HG02938 (cell line): ENCODE results near the gene NDUFB5.

Experiments used
- ATAC-seq: cut with Tn5 transposase; IDR thresholded peaks from one replicate; pipeline ENCODE4 v1.9.1; 2021; ENCODE audit warnings: mild to moderate bottlenecking, moderate library complexity; ENCODE audit not compliant: unreplicated experiment

Gene NDUFB5

DNA sequence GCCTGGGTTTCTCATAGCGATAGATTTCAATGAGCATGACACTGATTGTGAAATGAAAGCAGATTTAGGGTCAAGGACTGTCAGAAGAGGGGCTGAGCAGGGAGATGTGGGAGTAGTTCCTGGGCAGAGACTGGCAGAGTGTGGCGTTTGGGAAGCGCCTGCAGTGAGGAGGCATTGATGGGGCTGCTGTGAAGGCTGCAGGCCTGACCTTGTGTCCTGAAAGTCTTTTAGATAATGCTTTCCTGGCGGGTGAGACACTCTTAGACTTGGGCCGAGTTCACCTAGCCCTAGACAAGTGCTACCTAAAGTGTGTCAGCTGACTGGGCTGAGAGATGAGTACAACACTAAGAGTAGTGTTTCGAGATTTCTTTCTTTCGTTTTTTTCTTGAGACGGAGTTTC lies 68.9 kb downstream of the NDUFB5 start:
- ATAC-seq: no peak

DNA sequence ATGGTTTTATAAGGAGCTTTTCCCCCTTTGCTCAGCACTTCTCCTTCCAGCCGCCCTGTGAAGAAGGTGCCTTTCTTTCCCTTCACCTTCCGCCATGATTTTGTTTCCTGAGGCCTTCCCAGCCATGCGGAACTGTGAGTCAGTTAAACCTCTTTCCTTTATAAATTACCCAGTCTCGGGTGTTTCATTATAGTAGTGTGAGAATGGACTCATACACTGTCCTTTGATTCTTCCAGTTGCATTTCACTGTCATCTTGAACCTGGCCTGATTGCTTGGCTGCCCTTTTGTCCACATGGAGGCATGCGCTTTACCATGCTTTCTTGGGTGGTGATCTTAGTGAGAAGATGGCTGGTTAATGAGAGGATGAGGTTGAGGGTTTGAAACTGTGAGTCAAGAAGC lies 71.5 kb downstream of the NDUFB5 start:
- ATAC-seq: no peak
